ENCODE data around the gene GCH1. TPM values are rescaled to one million over a fixed set of nuclear protein-coding genes. Genes with fewer than 3 reads are reported as not detected.

The GCH1 gene
- total RNA-seq, 1 experiment from 2014 or later, result 9.2 TPM

DNA sequence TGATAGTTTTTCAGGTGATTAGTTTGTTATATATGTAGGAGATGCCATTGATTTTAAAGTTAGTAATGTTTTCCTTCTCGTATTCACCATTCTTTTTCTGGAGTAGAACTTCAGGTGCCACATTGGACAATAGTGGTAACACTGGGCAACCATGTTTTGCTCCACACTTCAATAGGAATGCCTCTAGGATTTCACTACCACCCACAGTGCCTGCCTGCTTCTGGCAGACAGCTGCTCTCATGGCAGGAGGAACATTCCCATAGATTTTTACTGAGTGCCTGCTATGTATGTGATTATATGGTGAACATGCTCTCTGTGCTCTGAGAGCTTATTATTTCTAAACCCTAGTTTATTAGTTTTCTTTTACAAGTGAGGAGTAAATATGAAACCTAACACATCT, 53.7 kb downstream of the GCH1 start (continued):
- TF ChIP-seq USF1 (CRISPR knock-in tag; IDR thresholded peaks at IDR 0.05) (no peak), SMAD3 (CRISPR knock-in tag; IDR thresholded peaks at IDR 0.05; ENCODE audit: borderline replicate concordance) (no peak), ZNF425 (CRISPR knock-in tag; conservative IDR thresholded peaks at IDR 0.05) (no peak), NFYB (CRISPR knock-in tag; conservative IDR thresholded peaks at IDR 0.05; ENCODE audit: low read depth) (no peak), PRRX2 (CRISPR knock-in tag; IDR thresholded peaks at IDR 0.05) (no peak), ETV6 (CRISPR knock-in tag; IDR thresholded peaks at IDR 0.05) (no peak), SOX15 (CRISPR knock-in tag; IDR thresholded peaks at IDR 0.05) (no peak), HMGA2 (CRISPR knock-in tag; IDR thresholded peaks at IDR 0.05) (no peak), ZNF396 (CRISPR knock-in tag; IDR thresholded peaks at IDR 0.05; ENCODE audit: borderline replicate concordance) (no peak)
- TF ChIP-seq, protein P1, sequence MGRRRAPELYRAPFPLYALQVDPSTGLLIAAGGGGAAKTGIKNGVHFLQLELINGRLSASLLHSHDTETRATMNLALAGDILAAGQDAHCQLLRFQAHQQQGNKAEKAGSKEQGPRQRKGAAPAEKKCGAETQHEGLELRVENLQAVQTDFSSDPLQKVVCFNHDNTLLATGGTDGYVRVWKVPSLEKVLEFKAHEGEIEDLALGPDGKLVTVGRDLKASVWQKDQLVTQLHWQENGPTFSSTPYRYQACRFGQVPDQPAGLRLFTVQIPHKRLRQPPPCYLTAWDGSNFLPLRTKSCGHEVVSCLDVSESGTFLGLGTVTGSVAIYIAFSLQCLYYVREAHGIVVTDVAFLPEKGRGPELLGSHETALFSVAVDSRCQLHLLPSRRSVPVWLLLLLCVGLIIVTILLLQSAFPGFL (CRISPR knock-in tag; IDR thresholded peaks at IDR 0.05; ENCODE audit: borderline replicate concordance), result no peak
- TF ChIP-seq, protein P2, sequence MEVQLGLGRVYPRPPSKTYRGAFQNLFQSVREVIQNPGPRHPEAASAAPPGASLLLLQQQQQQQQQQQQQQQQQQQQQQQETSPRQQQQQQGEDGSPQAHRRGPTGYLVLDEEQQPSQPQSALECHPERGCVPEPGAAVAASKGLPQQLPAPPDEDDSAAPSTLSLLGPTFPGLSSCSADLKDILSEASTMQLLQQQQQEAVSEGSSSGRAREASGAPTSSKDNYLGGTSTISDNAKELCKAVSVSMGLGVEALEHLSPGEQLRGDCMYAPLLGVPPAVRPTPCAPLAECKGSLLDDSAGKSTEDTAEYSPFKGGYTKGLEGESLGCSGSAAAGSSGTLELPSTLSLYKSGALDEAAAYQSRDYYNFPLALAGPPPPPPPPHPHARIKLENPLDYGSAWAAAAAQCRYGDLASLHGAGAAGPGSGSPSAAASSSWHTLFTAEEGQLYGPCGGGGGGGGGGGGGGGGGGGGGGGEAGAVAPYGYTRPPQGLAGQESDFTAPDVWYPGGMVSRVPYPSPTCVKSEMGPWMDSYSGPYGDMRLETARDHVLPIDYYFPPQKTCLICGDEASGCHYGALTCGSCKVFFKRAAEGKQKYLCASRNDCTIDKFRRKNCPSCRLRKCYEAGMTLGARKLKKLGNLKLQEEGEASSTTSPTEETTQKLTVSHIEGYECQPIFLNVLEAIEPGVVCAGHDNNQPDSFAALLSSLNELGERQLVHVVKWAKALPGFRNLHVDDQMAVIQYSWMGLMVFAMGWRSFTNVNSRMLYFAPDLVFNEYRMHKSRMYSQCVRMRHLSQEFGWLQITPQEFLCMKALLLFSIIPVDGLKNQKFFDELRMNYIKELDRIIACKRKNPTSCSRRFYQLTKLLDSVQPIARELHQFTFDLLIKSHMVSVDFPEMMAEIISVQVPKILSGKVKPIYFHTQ (CRISPR knock-in tag; IDR thresholded peaks at IDR 0.05), result no peak
- TF ChIP-seq, protein P3, sequence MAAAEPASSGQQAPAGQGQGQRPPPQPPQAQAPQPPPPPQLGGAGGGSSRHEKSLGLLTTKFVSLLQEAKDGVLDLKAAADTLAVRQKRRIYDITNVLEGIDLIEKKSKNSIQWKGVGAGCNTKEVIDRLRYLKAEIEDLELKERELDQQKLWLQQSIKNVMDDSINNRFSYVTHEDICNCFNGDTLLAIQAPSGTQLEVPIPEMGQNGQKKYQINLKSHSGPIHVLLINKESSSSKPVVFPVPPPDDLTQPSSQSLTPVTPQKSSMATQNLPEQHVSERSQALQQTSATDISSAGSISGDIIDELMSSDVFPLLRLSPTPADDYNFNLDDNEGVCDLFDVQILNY (CRISPR knock-in tag; IDR thresholded peaks at IDR 0.05), result no peak

DNA sequence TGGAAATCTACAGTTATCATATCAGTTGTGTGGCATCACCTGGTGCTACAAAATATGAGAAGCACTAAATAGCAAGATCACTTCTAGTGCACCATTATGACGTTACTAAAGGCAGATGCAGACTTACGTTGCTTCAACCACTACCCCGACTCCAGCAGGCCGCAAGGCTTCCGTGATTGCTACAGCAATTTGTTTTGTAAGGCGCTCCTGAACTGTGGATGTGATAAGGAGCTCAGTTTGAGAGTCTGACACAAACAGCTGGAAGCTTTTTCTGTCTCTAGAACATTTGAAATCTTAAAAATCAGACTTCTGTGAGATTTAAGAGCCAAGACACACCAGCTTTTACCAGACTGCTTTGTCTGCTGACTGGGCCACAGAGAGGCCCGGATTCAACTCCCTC, 57.0 kb downstream of the GCH1 start:
- ChIA-PET CTCF (no interaction called here), POLR2A (no interaction called here)
- H3K27me3 Mint-ChIP-seq (ENCODE audit: low read depth), result no peaks in the 10 kb centered on the region
- no peak overlapping the region for H3K4me3 Mint-ChIP-seq
- ATAC-seq (no peak), DNase-seq (ENCODE audit: low spot score) (no peak)
- H3K4me1 Mint-ChIP-seq, result 0 out of 2 replicates have a peak, but pooled peaks cover 6% of the 10 kb centered on the region
- peaks cover 5% of the 10 kb centered on the region for H3K9me3 Mint-ChIP-seq
- no peak for TF ChIP-seq ETV6 (CRISPR knock-in tag; IDR thresholded peaks at IDR 0.05)
- no peak for TF ChIP-seq ATF3 (CRISPR knock-in tag; conservative IDR thresholded peaks at IDR 0.05)
- no peak for TF ChIP-seq OVOL2 (CRISPR knock-in tag; IDR thresholded peaks at IDR 0.05; ENCODE audit: borderline replicate concordance)
- TF ChIP-seq HMGA2 (CRISPR knock-in tag; IDR thresholded peaks at IDR 0.05), result no peak
- peaks cover 4% of the 10 kb centered on the region; the same call in 1 of the 2 replicates for H3K36me3 Mint-ChIP-seq
- H3K27ac Mint-ChIP-seq, result no peak overlapping the region

GRCh38 chr14:54844479-54844878, 58.1 kb downstream of the GCH1 start:
- H3K27me3 Mint-ChIP-seq (ENCODE audit: low read depth), result no peaks in the 10 kb centered on the region
- H3K9me3 Mint-ChIP-seq, result 0 out of 2 replicates have a peak, but pooled peaks cover 3% of the 10 kb centered on the region
- H3K36me3 Mint-ChIP-seq, result peaks cover 5% of the 10 kb centered on the region; the same call in 1 of the 2 replicates
- ATAC-seq, result no peak
- ChIA-PET POLR2A (no interaction called here), CTCF (no interaction called here)
- no peak overlapping the region for H3K4me3 Mint-ChIP-seq
- H3K27ac Mint-ChIP-seq, result no peak overlapping the region
- 0 out of 2 replicates have a peak, but pooled peaks cover 6% of the 10 kb centered on the region for H3K4me1 Mint-ChIP-seq
- DNase-seq (ENCODE audit: low spot score), result no peak
- TF ChIP-seq, protein P4, sequence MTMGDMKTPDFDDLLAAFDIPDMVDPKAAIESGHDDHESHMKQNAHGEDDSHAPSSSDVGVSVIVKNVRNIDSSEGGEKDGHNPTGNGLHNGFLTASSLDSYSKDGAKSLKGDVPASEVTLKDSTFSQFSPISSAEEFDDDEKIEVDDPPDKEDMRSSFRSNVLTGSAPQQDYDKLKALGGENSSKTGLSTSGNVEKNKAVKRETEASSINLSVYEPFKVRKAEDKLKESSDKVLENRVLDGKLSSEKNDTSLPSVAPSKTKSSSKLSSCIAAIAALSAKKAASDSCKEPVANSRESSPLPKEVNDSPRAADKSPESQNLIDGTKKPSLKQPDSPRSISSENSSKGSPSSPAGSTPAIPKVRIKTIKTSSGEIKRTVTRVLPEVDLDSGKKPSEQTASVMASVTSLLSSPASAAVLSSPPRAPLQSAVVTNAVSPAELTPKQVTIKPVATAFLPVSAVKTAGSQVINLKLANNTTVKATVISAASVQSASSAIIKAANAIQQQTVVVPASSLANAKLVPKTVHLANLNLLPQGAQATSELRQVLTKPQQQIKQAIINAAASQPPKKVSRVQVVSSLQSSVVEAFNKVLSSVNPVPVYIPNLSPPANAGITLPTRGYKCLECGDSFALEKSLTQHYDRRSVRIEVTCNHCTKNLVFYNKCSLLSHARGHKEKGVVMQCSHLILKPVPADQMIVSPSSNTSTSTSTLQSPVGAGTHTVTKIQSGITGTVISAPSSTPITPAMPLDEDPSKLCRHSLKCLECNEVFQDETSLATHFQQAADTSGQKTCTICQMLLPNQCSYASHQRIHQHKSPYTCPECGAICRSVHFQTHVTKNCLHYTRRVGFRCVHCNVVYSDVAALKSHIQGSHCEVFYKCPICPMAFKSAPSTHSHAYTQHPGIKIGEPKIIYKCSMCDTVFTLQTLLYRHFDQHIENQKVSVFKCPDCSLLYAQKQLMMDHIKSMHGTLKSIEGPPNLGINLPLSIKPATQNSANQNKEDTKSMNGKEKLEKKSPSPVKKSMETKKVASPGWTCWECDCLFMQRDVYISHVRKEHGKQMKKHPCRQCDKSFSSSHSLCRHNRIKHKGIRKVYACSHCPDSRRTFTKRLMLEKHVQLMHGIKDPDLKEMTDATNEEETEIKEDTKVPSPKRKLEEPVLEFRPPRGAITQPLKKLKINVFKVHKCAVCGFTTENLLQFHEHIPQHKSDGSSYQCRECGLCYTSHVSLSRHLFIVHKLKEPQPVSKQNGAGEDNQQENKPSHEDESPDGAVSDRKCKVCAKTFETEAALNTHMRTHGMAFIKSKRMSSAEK (CRISPR knock-in tag; IDR thresholded peaks at IDR 0.05; ENCODE audit: borderline replicate concordance), result no peak
- TF ChIP-seq ATF1 (CRISPR knock-in tag; IDR thresholded peaks at IDR 0.05), result no peak
- TF ChIP-seq RORB (CRISPR knock-in tag; IDR thresholded peaks at IDR 0.05), result no peak
- no peak for TF ChIP-seq PRRX2 (CRISPR knock-in tag; IDR thresholded peaks at IDR 0.05)
- TF ChIP-seq MXD4 (CRISPR knock-in tag; IDR thresholded peaks at IDR 0.05; ENCODE audit: borderline replicate concordance), result no peak
- TF ChIP-seq GABPB1 (CRISPR knock-in tag; IDR thresholded peaks at IDR 0.05), result no peak
- no peak for TF ChIP-seq E2F1 (CRISPR knock-in tag; IDR thresholded peaks at IDR 0.05)
